ENCODE results near the gene XRN1. TPM values are rescaled to one million over a fixed set of nuclear protein-coding genes. Genes with fewer than 3 reads are reported as not detected.

XRN1 gene
- 50.1 TPM for total RNA-seq (ENCODE audit: unreplicated experiment)
- long read RNA-seq, partial matches to known transcripts, result 2 of 3 reads
- long read RNA-seq, other reads (novel, unspliced or antisense), result 0 of 3 reads

DNA sequence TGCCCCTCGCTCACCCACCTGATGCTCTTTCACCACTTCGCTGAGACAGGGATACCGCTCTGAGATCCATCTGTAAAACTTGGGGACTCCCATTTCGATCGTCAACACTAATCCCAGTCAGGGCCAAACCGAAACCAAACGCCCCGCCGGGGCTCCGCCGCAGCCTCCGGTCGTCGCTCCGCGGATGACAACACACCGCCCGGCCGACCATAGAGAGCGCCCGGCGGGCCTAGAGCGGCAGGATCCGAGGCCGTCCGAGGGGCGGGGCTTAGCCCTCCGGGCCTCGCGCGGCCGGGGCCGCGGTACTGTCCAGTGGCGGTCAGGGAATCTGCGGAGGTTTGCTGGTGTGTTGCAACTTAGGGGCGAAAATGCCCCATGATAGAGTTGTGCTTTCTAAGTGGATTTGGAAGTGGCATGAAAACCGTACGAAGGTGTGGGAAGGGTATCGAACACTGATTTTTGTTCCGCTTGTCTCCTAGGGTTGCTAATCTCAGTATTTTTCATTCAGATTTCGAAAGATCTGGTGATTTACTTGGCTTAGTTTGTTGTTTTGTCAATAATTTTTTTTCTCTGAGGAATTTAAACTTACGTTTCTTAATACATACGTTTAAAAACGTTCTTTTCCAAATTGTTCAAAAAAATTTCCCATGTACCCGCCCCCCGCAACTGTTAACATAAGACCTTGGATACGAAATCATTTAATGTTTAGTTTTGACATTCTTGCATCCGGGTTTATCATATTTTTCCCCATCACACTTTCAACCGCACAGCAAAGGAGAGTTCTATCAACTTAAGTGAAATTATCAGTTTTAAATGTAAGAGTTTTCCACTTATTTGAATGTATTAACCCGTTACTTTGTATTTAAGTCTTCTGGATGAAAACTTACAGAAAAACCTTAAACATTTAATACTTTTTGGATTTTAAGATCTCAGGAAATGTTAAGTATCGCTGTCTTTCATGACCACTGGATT, at the start of gene XRN1:
XRN1 (minus strand) TSS at position 186 of the 972 bp plus-strand sequence; CDS start at position 93, 93 bp downstream.
- H3K4me1 Mint-ChIP-seq (ENCODE audit: unreplicated experiment), result peaks cover 36% of the 10 kb centered on the region

GRCh38 chr3:142495103-142495502, 47.3 kb upstream of the XRN1 start:
- H3K9me3 Mint-ChIP-seq (ENCODE audit: unreplicated experiment), result no peaks in the 10 kb centered on the region
- no peaks in the 10 kb centered on the region for H3K27me3 Mint-ChIP-seq (ENCODE audit: unreplicated experiment)

More for the DNA sequence above, at the start of gene XRN1:
- peak within 1 kb of the TSS; percentile 98 for H3K27ac Mint-ChIP-seq (ENCODE audit: unreplicated experiment)
- peaks cover 13% of the 10 kb centered on the region for H3K36me3 Mint-ChIP-seq (ENCODE audit: low read depth, unreplicated experiment)
- peak within 1 kb of the TSS; percentile 95 for H3K4me3 Mint-ChIP-seq (ENCODE audit: unreplicated experiment)
- peak; percentile 100 for DNase-seq (ENCODE audit: low spot score)
- H3K9me3 Mint-ChIP-seq (ENCODE audit: unreplicated experiment), result no peaks in the 10 kb centered on the region
- H3K27me3 Mint-ChIP-seq (ENCODE audit: unreplicated experiment), result no peaks in the 10 kb centered on the region
- TF ChIP-seq, protein P1, sequence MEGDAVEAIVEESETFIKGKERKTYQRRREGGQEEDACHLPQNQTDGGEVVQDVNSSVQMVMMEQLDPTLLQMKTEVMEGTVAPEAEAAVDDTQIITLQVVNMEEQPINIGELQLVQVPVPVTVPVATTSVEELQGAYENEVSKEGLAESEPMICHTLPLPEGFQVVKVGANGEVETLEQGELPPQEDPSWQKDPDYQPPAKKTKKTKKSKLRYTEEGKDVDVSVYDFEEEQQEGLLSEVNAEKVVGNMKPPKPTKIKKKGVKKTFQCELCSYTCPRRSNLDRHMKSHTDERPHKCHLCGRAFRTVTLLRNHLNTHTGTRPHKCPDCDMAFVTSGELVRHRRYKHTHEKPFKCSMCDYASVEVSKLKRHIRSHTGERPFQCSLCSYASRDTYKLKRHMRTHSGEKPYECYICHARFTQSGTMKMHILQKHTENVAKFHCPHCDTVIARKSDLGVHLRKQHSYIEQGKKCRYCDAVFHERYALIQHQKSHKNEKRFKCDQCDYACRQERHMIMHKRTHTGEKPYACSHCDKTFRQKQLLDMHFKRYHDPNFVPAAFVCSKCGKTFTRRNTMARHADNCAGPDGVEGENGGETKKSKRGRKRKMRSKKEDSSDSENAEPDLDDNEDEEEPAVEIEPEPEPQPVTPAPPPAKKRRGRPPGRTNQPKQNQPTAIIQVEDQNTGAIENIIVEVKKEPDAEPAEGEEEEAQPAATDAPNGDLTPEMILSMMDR (IDR thresholded peaks at IDR 0.05; ENCODE audit: unreplicated experiment), result no peak

DNA sequence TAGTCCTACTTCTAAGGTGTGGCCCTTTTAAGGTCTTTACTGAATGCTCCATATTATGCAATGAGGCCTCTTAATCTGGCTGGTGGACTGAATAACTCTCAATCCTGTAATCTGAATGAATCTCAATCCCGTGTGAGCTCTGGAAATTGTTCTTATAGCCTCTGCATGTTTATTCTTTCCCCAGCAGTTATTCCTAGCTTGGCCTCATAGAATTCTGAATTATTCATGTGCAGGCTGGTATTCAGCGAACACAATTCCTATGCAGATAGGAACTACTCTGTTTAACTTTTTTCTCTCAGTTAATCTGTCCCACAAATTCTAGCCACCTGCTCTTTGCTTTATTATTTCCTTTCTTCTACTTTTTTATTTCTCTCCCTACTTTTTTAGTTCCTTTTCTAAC, 44.3 kb upstream of the XRN1 start:
- H3K36me3 Mint-ChIP-seq (ENCODE audit: low read depth, unreplicated experiment), result no peaks in the 10 kb centered on the region
- H3K27me3 Mint-ChIP-seq (ENCODE audit: unreplicated experiment), result no peaks in the 10 kb centered on the region
- H3K27ac Mint-ChIP-seq (ENCODE audit: unreplicated experiment), result no peak overlapping the region
- no peaks in the 10 kb centered on the region for H3K9me3 Mint-ChIP-seq (ENCODE audit: unreplicated experiment)
- TF ChIP-seq, protein P1 (IDR thresholded peaks at IDR 0.05; ENCODE audit: unreplicated experiment), result no peak
- H3K4me3 Mint-ChIP-seq (ENCODE audit: unreplicated experiment), result no peak overlapping the region
- no peak for DNase-seq (ENCODE audit: low spot score)
- H3K4me1 Mint-ChIP-seq (ENCODE audit: unreplicated experiment), result peaks cover 9% of the 10 kb centered on the region

More at GRCh38 chr3:142495103-142495502, 47.3 kb upstream of the XRN1 start:
- no peaks in the 10 kb centered on the region for H3K36me3 Mint-ChIP-seq (ENCODE audit: low read depth, unreplicated experiment)
- H3K27ac Mint-ChIP-seq (ENCODE audit: unreplicated experiment), result peak overlapping the region; percentile 10
- TF ChIP-seq, protein P1 (IDR thresholded peaks at IDR 0.05; ENCODE audit: unreplicated experiment), result no peak
- DNase-seq (ENCODE audit: low spot score), result no peak
- H3K4me3 Mint-ChIP-seq (ENCODE audit: unreplicated experiment), result no peak overlapping the region
- no peaks in the 10 kb centered on the region for H3K4me1 Mint-ChIP-seq (ENCODE audit: unreplicated experiment)

DNA sequence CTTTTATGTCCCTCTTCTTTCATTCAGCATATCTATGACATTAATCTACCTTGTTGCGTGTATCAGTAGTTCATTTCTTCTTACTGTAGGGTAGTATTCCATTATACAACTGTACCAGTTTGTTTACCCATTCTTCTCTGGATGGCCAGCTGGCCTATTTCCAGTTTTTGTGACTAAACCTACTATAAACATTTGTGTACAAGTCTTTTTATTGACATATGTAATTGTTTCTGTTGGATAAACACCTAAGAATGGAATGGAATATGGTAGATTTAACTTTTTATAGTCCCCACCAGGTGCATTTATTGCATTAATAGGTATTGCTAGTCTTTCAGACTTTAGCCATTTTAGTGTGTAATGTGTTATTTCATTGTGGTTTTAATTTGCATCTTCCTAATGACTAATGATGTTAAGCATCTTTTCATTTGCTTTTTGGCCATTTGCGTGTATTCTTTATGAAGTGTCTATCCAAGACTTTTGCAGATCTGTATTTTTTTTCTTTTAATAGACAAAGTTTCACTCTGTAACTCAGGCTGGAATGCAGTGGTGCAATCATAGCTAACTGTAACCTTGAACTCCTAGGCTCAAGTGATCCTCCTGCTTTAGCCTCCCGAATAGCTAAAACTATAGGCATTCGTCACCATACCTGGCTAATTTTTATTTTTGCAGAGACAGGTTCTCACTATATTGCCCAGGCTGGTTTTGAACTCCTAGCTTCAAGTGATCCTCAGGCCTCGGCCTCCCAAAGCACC, 41.9 kb upstream of the XRN1 start:
- H3K36me3 Mint-ChIP-seq (ENCODE audit: low read depth, unreplicated experiment), result peaks cover 10% of the 10 kb centered on the region
- no peak overlapping the region for H3K4me3 Mint-ChIP-seq (ENCODE audit: unreplicated experiment)
- no peaks in the 10 kb centered on the region for H3K27me3 Mint-ChIP-seq (ENCODE audit: unreplicated experiment)
- H3K9me3 Mint-ChIP-seq (ENCODE audit: unreplicated experiment), result no peaks in the 10 kb centered on the region
- DNase-seq (ENCODE audit: low spot score), result no peak
- H3K27ac Mint-ChIP-seq (ENCODE audit: unreplicated experiment), result no peak overlapping the region
- H3K4me1 Mint-ChIP-seq (ENCODE audit: unreplicated experiment), result peaks cover 13% of the 10 kb centered on the region
- TF ChIP-seq, protein P1 (IDR thresholded peaks at IDR 0.05; ENCODE audit: unreplicated experiment), result no peak

Data from endothelial cell (in vitro differentiated cells).